Dermis microvascular lymphatic vessel endothelial cell (primary cell): Measurements from ENCODE around the gene HES2. TPM values are rescaled to one million over a fixed set of nuclear protein-coding genes. Genes with fewer than 3 reads are reported as not detected.
"Not testable (repeated sequence)": the region's sequence is repeated elsewhere in the genome, so short reads cannot be mapped to it uniquely, and the experiment has no call there.

Experiments used
- DNase-seq, 2 donors: peaks; one replicate each; pipeline versions ENCODE4 v3.0.0 to v3.0.0-alpha.2; 2010; ENCODE audit warnings: low read depth in 2 of 2
- total RNA-seq: library from RNA; depleted of rRNA; stranded (reverse); fragments of >200 nt; gene quantifications from 2 replicates; pipeline ENCODE4 v1.2.1, GENCODE V29; 2014

The HES2 gene
- total RNA-seq, 1 donor from 2014 or later = 17.6 TPM

GRCh38 chr1:6391951-6392808 lies 27.5 kb downstream of the HES2 start:
- peak in 1 of 2 donors; percentile 34 for DNase-seq

GRCh38 chr1:6389971-6390370 lies 29.7 kb downstream of the HES2 start:
- no peak for DNase-seq

- DNase-seq = no peak
Measured at GRCh38 chr1:6386371-6386949, 33.3 kb downstream of the HES2 start.

GRCh38 chr1:6385488-6386191 lies 34.1 kb downstream of the HES2 start:
- peak; percentile 45 to 70 for DNase-seq

- no peak for DNase-seq
Measured at GRCh38 chr1:6384962-6385361, 34.8 kb downstream of the HES2 start.

- no peak for DNase-seq
Measured at GRCh38 chr1:6384135-6384534, 35.6 kb downstream of the HES2 start.

GRCh38 chr1:6380037-6380436 lies 39.7 kb downstream of the HES2 start:
- DNase-seq = no peak

GRCh38 chr1:6378096-6378746 lies 41.5 kb downstream of the HES2 start:
- no peak for DNase-seq

- DNase-seq = no peak
Measured at GRCh38 chr1:6373961-6374720, 45.6 kb downstream of the HES2 start.

GRCh38 chr1:6372236-6372635 lies 47.5 kb downstream of the HES2 start:
- not testable (repeated sequence) for DNase-seq

GRCh38 chr1:6370006-6370405 lies 49.7 kb downstream of the HES2 start:
- no peak for DNase-seq

- DNase-seq = no peak
Measured at GRCh38 chr1:6367381-6368012, 52.2 kb downstream of the HES2 start.

GRCh38 chr1:6365047-6365446 lies 54.7 kb downstream of the HES2 start:
- no peak for DNase-seq

- DNase-seq = peak in 1 of 2 donors; percentile 46
Measured at GRCh38 chr1:6363085-6363884, 56.4 kb downstream of the HES2 start.

Other genes starting within 250 kb of the HES2 start
- gene CHD5, start 239.6 kb downstream of the HES2 start, total RNA-seq = under 0.01 TPM in 2 replicates
- gene RPL22, start 220.3 kb downstream of the HES2 start, total RNA-seq = 116 and 132 TPM in 2 replicates
- gene RNF207, start 213.8 kb downstream of the HES2 start, total RNA-seq = 3.3 and 4.0 TPM in 2 replicates
- 74.3 and 82.3 TPM in 2 replicates for gene ICMT, start 184.0 kb downstream of the HES2 start, total RNA-seq
- not detected in 2 replicates for gene HES3, start 175.7 kb downstream of the HES2 start, total RNA-seq
- gene GPR153, start 158.8 kb downstream of the HES2 start, total RNA-seq = 0.90 and 3.0 TPM in 2 replicates
- gene ACOT7, start 26.2 kb downstream of the HES2 start, total RNA-seq = 21.8 and 23.9 TPM in 2 replicates
- 0.90 and 1.3 TPM in 2 replicates for gene ESPN, start 4.9 kb upstream of the HES2 start, total RNA-seq
- gene TNFRSF25, start 46.3 kb upstream of the HES2 start, total RNA-seq = 5.6 and 7.1 TPM in 2 replicates
- gene PLEKHG5, start 71.7 kb upstream of the HES2 start, total RNA-seq = 21.2 and 23.4 TPM in 2 replicates
- gene NOL9, start 134.6 kb upstream of the HES2 start, total RNA-seq = 16.4 and 17.7 TPM in 2 replicates
- 0.13 TPM in 1 of 2 replicates, not detected in the other for gene TAS1R1, start 135.4 kb upstream of the HES2 start, total RNA-seq
- gene ZBTB48, start 160.1 kb upstream of the HES2 start, total RNA-seq = 9.5 and 14.0 TPM in 2 replicates
- gene KLHL21, start 182.9 kb upstream of the HES2 start, total RNA-seq = 9.4 and 19.7 TPM in 2 replicates
- gene PHF13, start 193.8 kb upstream of the HES2 start, total RNA-seq = 7.2 and 10.2 TPM in 2 replicates
- gene THAP3, start 204.9 kb upstream of the HES2 start, total RNA-seq = 15.6 and 16.0 TPM in 2 replicates